Measurements from ENCODE around the gene CACNA1G. TPM values are rescaled to one million over a fixed set of nuclear protein-coding genes. Genes with fewer than 3 reads are reported as not detected.
A peak's percentile ranks its signal among the peaks of the same experiment; 100 is the strongest.

The CACNA1G gene
- total and polyA plus RNA-seq, 2 donors (not counting 3 experiments of a cell fraction or from before 2014, with no cell fraction given) = not detected

- FAIRE-seq = no peak
- no peaks in the 10 kb centered on the region for H3K36me3 ChIP-seq (ENCODE audit: control insufficient read depth in 2 of 2, extremely low read depth in 1 of 2, insufficient read depth in 2 of 2, low read length in 2 of 2)
- H3K27ac ChIP-seq (ENCODE audit: insufficient read depth, low read depth, low read length) = no peak overlapping the region
- no peaks in the 10 kb centered on the region for H3K9me1 ChIP-seq (replicated peaks; ENCODE audit: control insufficient read depth, extremely low read depth, insufficient read depth, low read length)
- H3K79me2 ChIP-seq (ENCODE audit: control insufficient read depth, insufficient read depth, low read length) = no peaks in the 10 kb centered on the region
- H3K9me3 ChIP-seq (replicated peaks; ENCODE audit: control insufficient read depth, insufficient read depth, low read length) = no peaks in the 10 kb centered on the region
- H3K4me2 ChIP-seq (ENCODE audit: insufficient read depth, low read length) = no peak overlapping the region
- H2AFZ ChIP-seq (ENCODE audit: low read depth, low read length) = no peak overlapping the region
- CTCF ChIA-PET = interaction anchor here (0.6 to 3.1 kb wide), 6 partner anchors 11 to 264 kb away, joined by 3 to 11 read pairs (median 4); no protein-coding TSS in a partner anchor
- no peaks in the 10 kb centered on the region for H3K4me1 ChIP-seq (ENCODE audit: control insufficient read depth, extremely low read depth, insufficient read depth, low read length)
- H3K9ac ChIP-seq (replicated peaks; ENCODE audit: extremely low read depth, insufficient read depth, low read length) = no peak overlapping the region
- dilution Hi-C loops (cut with MboI; ENCODE audit: extremely low pct_ligation_motif_present, low sequenced_read_pairs) (no loop called here), intact Hi-C loops (cut with micrococcal nuclease) (no loop called here)
- TF ChIP-seq MYC (IDR thresholded peaks at IDR 0.05; ENCODE audit: low read depth, low read length) = no peak
- H3K27me3 ChIP-seq (ENCODE audit: control insufficient read depth in 2 of 2, insufficient read depth in 2 of 2, low read length in 2 of 2) = peaks cover 0 to 2% of the 10 kb centered on the region in 2 experiments
- POLR2A ChIA-PET = interaction anchor here (0.6 kb wide), 1 partner anchor 18 kb away, joined by 3 read pairs; no protein-coding TSS in a partner anchor
- no peak overlapping the region for H3K4me3 ChIP-seq (replicated peaks in 1 of 3; ENCODE audit: insufficient read depth in 1 of 3, low read depth in 1 of 3, low read length in 3 of 3)
- BruUV-seq (replicated peaks) = no TSS peak
- DNase-seq (ENCODE audit: low read depth, low spot score) = peak; percentile 7
- no peaks in the 10 kb centered on the region for H4K20me1 ChIP-seq (replicated peaks; ENCODE audit: control insufficient read depth, extremely low read depth, insufficient read depth, low read length)
Measured at GRCh38 chr17:50588391-50589049, 28.0 kb downstream of the CACNA1G start.

DNA sequence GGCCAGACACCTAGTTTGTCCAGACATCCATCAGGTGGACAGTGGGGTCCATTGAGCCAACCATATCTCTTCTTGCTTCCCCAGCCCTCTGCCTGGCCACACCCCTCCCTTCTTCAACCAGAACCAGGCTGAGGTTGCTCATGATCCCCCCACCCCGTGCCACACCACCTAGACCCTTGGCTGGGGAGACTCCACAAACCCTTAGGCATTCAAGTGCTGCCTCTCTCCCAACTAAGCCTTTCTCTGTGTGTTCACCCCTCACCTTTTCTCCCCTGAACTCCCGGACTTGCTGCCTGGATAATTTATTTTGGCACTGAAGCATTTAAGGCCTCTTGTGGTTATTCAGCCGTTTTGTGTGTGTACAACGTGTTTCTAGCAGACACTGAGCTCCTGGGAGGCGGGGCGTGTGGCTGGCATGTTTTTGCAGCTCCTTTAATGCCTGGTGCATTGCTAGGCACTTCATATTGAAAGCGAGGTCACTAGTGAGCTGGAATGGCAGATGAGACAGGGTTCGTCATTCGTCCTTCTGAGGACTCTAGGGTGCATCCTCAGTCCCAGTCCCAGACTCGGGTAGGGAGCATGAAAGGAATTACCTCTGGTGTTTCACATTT is 28.7 kb downstream of the CACNA1G start:
- DNase-seq (ENCODE audit: low read depth, low spot score) (no peak), FAIRE-seq (no peak)
- no peaks in the 10 kb centered on the region for H4K20me1 ChIP-seq (replicated peaks; ENCODE audit: control insufficient read depth, extremely low read depth, insufficient read depth, low read length)
- H3K4me3 ChIP-seq (replicated peaks in 1 of 3; ENCODE audit: insufficient read depth in 1 of 3, low read depth in 1 of 3, low read length in 3 of 3) = no peak overlapping the region
- no peak for TF ChIP-seq GATA2 (IDR thresholded peaks at IDR 0.05; ENCODE audit: insufficient read depth, insufficient read length, low read depth, low read length)
- no peak for TF ChIP-seq POLR2A (IDR thresholded peaks at IDR 0.05; ENCODE audit: low read depth, low read length)
- TF ChIP-seq EZH2 (IDR thresholded peaks at IDR 0.05; ENCODE audit: borderline replicate concordance, low read depth, low read length, severe bottlenecking) = no peak
- TF ChIP-seq JUN (IDR thresholded peaks at IDR 0.05; ENCODE audit: borderline replicate concordance, insufficient read depth, insufficient read length, low read depth) = no peak
- no peak for TF ChIP-seq CTCF (IDR thresholded peaks at IDR 0.05; ENCODE audit: extremely low read depth in 1 of 2, insufficient read depth in 1 of 2, low read depth in 1 of 2, low read length in 2 of 2)
- no peak for TF ChIP-seq MYC (IDR thresholded peaks at IDR 0.05; ENCODE audit: low read depth, low read length)
- no peak for TF ChIP-seq FOS (IDR thresholded peaks at IDR 0.05; ENCODE audit: borderline replicate concordance, insufficient read depth, low read length)
- TF ChIP-seq MAX (IDR thresholded peaks at IDR 0.05; ENCODE audit: insufficient read depth, insufficient read length) = no peak
- TF ChIP-seq POLR2AphosphoS5 (IDR thresholded peaks at IDR 0.05; ENCODE audit: insufficient read depth, low read depth, low read length) = no peak
- no peaks in the 10 kb centered on the region for H3K9me1 ChIP-seq (replicated peaks; ENCODE audit: control insufficient read depth, extremely low read depth, insufficient read depth, low read length)
- no peaks in the 10 kb centered on the region for H3K4me1 ChIP-seq (ENCODE audit: control insufficient read depth, extremely low read depth, insufficient read depth, low read length)
- H3K9ac ChIP-seq (replicated peaks; ENCODE audit: extremely low read depth, insufficient read depth, low read length) = no peak overlapping the region
- ChIA-PET POLR2A (no interaction called here), CTCF (interaction anchor here (0.6 to 3.1 kb wide), 7 partner anchors 11 to 263 kb away, joined by 3 to 11 read pairs (median 3); no protein-coding TSS in a partner anchor)
- no peaks in the 10 kb centered on the region for H3K36me3 ChIP-seq (ENCODE audit: control insufficient read depth in 2 of 2, extremely low read depth in 1 of 2, insufficient read depth in 2 of 2, low read length in 2 of 2)
- dilution Hi-C loops (cut with MboI; ENCODE audit: extremely low pct_ligation_motif_present, low sequenced_read_pairs) = no loop called here
- H3K27me3 ChIP-seq (ENCODE audit: control insufficient read depth in 2 of 2, insufficient read depth in 2 of 2, low read length in 2 of 2) = peaks cover 0 to 2% of the 10 kb centered on the region in 2 experiments
- H2AFZ ChIP-seq (ENCODE audit: low read depth, low read length) = no peak overlapping the region
- H3K9me3 ChIP-seq (replicated peaks; ENCODE audit: control insufficient read depth, insufficient read depth, low read length) = no peaks in the 10 kb centered on the region
- BruUV-seq (replicated peaks) = no TSS peak
- no peak overlapping the region for H3K4me2 ChIP-seq (ENCODE audit: insufficient read depth, low read length)
- no peaks in the 10 kb centered on the region for H3K79me2 ChIP-seq (ENCODE audit: control insufficient read depth, insufficient read depth, low read length)
- intact Hi-C loops (cut with micrococcal nuclease) = no loop called here
- no peak overlapping the region for H3K27ac ChIP-seq (ENCODE audit: insufficient read depth, low read depth, low read length)

All from endothelial cell of umbilical vein (primary cell).